Peyer's patch (tissue), 4 donors: ENCODE measurements around the gene CCDC18. TPM values are rescaled to one million over a fixed set of nuclear protein-coding genes. Genes with fewer than 3 reads are reported as not detected.

Experiments used
- DNase-seq, 3 donors: peaks; one replicate each; pipeline ENCODE4 v3.0.0-alpha.2; 2017 to 2019
- H3K27ac ChIP-seq, 4 donors: fragments of 200-600 bp; sonication (generic); one replicate each; pipeline ENCODE4 v1.5.1; 2016 to 2019
- H3K27me3 ChIP-seq, 2 donors: fragments of 200-600 bp; sonication (generic); one replicate each; pipeline ENCODE4 v1.5.1; 2019
- H3K36me3 ChIP-seq, 3 donors: fragments of 200-600 bp; sonication (generic); one replicate each; pipeline ENCODE4 v1.5.1; 2016 to 2019
- H3K4me1 ChIP-seq, 4 donors: fragments of 200-600 bp; sonication (generic); one replicate each; pipeline ENCODE4 v1.5.1; 2016 to 2019
- H3K4me3 ChIP-seq, 4 donors: fragments of 200-600 bp; sonication (generic); 1 replicate in 3 of 4; 2 replicates in 1 of 4; pipeline ENCODE4 v1.5.1; 2016 to 2019; ENCODE audit warnings: mild to moderate bottlenecking in 1 of 4
- H3K9me3 ChIP-seq, 4 donors: fragments of 200-600 bp; sonication (generic); one replicate each; pipeline ENCODE4 v1.5.1; 2016 to 2019; ENCODE audit warnings: mild to moderate bottlenecking in 1 of 4
- POLR2A ChIP-seq, 2 donors: fragments of 450-650 bp; IDR thresholded peaks; one replicate each; pipeline ENCODE4 v1.5.1; 2017; ENCODE audit warnings: antibody characterized with exemption in 2 of 2, mild to moderate bottlenecking in 2 of 2, moderate library complexity in 2 of 2
- total RNA-seq, 4 donors: library from RNA; depleted of rRNA; stranded (reverse); fragments of >200 nt; gene quantifications; one replicate each; pipeline ENCODE4 v1.1.0, GENCODE V29; 2016
- TF ChIP-seq, protein P1 (sequence below), 6 experiments: fragments of 450-650 bp in 4 of 6; fragments of 200-600 bp in 2 of 6; sonication (generic) in 1 of 6; IDR thresholded peaks; one replicate each; pipeline ENCODE4 v1.5.1; 2017 to 2019; ENCODE audit warnings: antibody characterized with exemption in 6 of 6, mild to moderate bottlenecking in 3 of 6, moderate library complexity in 1 of 6

The CCDC18 gene
- total RNA-seq, 4 donors from 2014 or later: 1.8 to 42.1 (median 5.2) TPM

DNA sequence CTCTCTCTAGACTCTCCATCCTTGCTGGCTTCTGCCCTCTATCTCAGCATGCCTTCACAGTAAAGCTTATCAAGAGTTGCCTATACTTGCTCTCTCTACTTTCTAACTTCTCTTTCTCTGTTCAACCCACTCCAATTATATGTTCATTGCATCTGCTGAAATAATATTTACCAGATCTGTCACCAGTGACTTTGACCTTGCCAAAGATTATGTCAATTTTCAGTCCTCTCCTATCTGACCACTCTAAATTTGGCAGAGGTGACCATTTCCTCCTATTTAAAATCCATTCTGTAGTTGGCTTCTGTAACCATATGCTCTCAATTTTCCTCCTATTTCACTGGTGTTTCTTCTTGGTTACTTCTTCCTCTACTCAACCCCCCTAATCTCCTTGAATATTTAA is 126.4 kb downstream of the CCDC18 start:
- TF ChIP-seq, protein P1, sequence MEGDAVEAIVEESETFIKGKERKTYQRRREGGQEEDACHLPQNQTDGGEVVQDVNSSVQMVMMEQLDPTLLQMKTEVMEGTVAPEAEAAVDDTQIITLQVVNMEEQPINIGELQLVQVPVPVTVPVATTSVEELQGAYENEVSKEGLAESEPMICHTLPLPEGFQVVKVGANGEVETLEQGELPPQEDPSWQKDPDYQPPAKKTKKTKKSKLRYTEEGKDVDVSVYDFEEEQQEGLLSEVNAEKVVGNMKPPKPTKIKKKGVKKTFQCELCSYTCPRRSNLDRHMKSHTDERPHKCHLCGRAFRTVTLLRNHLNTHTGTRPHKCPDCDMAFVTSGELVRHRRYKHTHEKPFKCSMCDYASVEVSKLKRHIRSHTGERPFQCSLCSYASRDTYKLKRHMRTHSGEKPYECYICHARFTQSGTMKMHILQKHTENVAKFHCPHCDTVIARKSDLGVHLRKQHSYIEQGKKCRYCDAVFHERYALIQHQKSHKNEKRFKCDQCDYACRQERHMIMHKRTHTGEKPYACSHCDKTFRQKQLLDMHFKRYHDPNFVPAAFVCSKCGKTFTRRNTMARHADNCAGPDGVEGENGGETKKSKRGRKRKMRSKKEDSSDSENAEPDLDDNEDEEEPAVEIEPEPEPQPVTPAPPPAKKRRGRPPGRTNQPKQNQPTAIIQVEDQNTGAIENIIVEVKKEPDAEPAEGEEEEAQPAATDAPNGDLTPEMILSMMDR (IDR thresholded peaks at IDR 0.05): no peak
- TF ChIP-seq POLR2A (IDR thresholded peaks at IDR 0.05): no peak
- no peak for DNase-seq
- H3K27me3 ChIP-seq: no peaks in the 10 kb centered on the region

DNA sequence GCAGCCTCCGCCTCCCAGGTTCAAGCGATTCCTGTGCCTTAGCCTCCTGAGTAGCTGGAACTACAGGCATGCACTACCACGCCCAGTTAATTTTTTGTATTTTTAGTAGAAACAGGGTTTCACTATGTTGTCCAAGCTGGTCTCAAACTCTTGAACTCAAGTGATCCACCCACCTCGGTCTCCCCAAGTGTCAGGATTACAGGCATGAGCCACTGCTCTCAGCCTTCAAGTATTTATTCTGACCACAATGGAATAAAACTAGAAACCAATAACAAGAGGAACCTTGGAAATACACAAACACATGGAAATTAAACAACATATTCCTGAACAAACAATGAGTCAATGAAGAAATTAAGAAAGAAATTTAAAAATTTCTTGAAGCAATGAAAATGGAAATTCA is 132.5 kb downstream of the CCDC18 start:
- DNase-seq: no peak
- H3K9me3 ChIP-seq: no peaks in the 10 kb centered on the region
- TF ChIP-seq, protein P1 (IDR thresholded peaks at IDR 0.05): no peak
- no peak for TF ChIP-seq POLR2A (IDR thresholded peaks at IDR 0.05)

More for the DNA sequence above, 126.4 kb downstream of the CCDC18 start:
- H3K27ac ChIP-seq: no peak overlapping the region
- peaks cover 0 to 4% (median 0%) of the 10 kb centered on the region in 3 donors for H3K36me3 ChIP-seq
- H3K9me3 ChIP-seq: no peaks in the 10 kb centered on the region
- no peaks in the 10 kb centered on the region for H3K4me1 ChIP-seq
- H3K4me3 ChIP-seq: no peak overlapping the region

DNA sequence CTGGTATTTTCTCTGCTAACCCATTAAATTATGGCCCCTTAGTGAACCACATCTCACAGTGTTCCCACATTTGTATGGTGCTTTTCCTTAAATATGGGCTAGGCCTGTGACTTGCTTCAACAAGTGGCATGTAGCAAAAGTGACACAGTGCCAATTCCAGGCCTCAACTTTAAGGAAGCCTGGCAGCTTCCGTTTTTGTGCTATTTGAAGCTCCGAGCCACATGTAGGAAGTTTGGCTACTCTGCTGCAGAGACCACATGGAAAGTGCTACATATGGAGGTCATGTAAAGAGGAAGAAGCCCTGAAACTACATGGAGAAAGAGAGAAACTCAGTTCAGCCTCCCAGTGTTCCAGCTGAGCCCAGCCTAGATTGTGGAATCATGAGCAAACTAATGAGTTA is 136.7 kb downstream of the CCDC18 start:
- no peak for TF ChIP-seq POLR2A (IDR thresholded peaks at IDR 0.05)
- TF ChIP-seq, protein P1 (IDR thresholded peaks at IDR 0.05): no peak
- Histone ChIP-seq H3K27me3 (no peaks in the 10 kb centered on the region), H3K4me1 (peaks cover 0 to 6% (median 0%) of the 10 kb centered on the region in 4 donors), H3K9me3 (no peaks in the 10 kb centered on the region), H3K4me3 (no peak overlapping the region), H3K36me3 (no peaks in the 10 kb centered on the region), H3K27ac (no peak overlapping the region)
- peak in 1 of 3 donors; percentile 47 for DNase-seq

More for the DNA sequence above, 132.5 kb downstream of the CCDC18 start:
- peaks cover 0 to 4% (median 0%) of the 10 kb centered on the region in 3 donors for H3K36me3 ChIP-seq
- H3K27ac ChIP-seq: no peak overlapping the region
- no peak overlapping the region for H3K4me3 ChIP-seq
- H3K27me3 ChIP-seq: no peaks in the 10 kb centered on the region
- H3K4me1 ChIP-seq: no peaks in the 10 kb centered on the region

DNA sequence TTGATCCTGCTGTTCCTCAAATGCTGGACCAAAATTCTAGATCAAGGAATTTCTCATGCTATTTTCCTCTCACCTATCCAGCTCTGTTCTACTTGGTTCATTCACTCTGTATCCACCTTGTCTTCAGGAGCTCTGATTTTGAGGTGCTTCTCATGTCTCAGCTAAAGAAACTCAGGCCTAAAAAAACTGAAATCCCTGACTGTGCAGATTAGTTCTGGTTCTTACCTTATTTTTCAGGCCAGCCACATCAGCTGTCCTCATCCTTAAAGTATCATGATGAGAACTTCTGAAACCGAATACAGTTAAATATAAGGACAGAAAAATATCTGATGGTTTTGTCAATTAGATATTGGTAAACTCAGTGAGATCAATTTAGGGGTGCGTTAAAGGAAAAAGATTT is 137.4 kb downstream of the CCDC18 start:
- Histone ChIP-seq H3K36me3 (no peaks in the 10 kb centered on the region), H3K4me1 (peaks cover 0 to 6% (median 0%) of the 10 kb centered on the region in 4 donors), H3K27me3 (no peaks in the 10 kb centered on the region), H3K4me3 (no peak overlapping the region), H3K9me3 (no peaks in the 10 kb centered on the region), H3K27ac (no peak overlapping the region)
- no peak for DNase-seq
- TF ChIP-seq POLR2A (IDR thresholded peaks at IDR 0.05): no peak

DNA sequence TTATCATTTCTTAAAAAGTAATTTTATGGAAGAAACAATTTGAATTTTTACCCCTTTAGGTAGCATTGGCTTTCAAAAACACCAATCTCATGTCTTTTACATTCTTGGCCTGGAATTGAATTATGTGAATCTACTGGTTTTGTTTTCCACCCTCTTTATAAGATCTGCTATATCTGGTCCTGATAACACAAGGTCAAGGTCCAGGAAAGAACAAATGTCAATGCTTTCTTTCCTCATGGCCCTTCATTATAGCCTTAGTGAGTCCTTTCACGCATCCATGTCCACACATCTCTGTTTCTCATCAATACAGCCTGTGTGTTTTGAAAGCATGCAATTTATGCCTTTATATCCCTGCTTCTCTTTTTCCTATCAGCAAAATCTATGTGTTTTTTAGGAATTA is 141.2 kb downstream of the CCDC18 start:
- Histone ChIP-seq H3K27ac (no peak overlapping the region), H3K4me1 (peaks cover 0 to 6% (median 0%) of the 10 kb centered on the region in 4 donors), H3K27me3 (no peaks in the 10 kb centered on the region), H3K9me3 (no peaks in the 10 kb centered on the region), H3K36me3 (no peaks in the 10 kb centered on the region), H3K4me3 (no peak overlapping the region)
- DNase-seq: no peak
- TF ChIP-seq, protein P1 (IDR thresholded peaks at IDR 0.05): no peak
- no peak for TF ChIP-seq POLR2A (IDR thresholded peaks at IDR 0.05)

DNA sequence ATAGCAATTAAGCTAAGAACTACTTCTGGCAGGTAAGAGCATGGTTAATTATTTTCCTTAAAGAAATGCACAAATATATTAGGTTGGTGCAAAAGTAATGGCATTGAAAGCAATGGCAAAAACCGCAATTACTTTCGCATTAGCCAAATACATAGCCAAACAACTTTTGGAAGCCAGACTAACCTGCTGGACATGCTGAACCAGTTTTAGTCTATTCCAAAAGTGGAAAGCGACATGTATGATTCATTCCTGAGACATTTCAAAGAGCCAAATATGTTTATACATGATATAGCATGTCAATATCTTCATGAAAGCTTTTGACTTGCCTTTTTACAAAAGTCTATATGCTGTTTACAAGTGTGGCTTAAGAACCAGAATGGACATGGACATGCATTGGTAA is 141.8 kb downstream of the CCDC18 start:
- Histone ChIP-seq H3K9me3 (no peaks in the 10 kb centered on the region), H3K36me3 (no peaks in the 10 kb centered on the region), H3K27ac (no peak overlapping the region), H3K4me3 (no peak overlapping the region), H3K4me1 (peaks cover 0 to 6% (median 0%) of the 10 kb centered on the region in 4 donors), H3K27me3 (no peaks in the 10 kb centered on the region)
- DNase-seq: no peak
- TF ChIP-seq, protein P1 (IDR thresholded peaks at IDR 0.05): no peak
- TF ChIP-seq POLR2A (IDR thresholded peaks at IDR 0.05): no peak
